HG03064 (cell line): Measurements from ENCODE around the gene PDGFA.

Source experiments
- ATAC-seq: cut with Tn5 transposase; IDR thresholded peaks from one replicate; pipeline ENCODE4 v1.9.1; 2021; ENCODE audit warnings: low read depth; ENCODE audit not compliant: unreplicated experiment

Gene PDGFA

GRCh38 chr7:507623-508300 lies 11.9 kb downstream of the PDGFA start:
- ATAC-seq: no peak

- no peak for ATAC-seq
Measured at GRCh38 chr7:506921-507622, 12.6 kb downstream of the PDGFA start.

GRCh38 chr7:506391-506831 lies 13.2 kb downstream of the PDGFA start:
- no peak for ATAC-seq

- ATAC-seq: no peak
Measured at GRCh38 chr7:505171-505570, 14.5 kb downstream of the PDGFA start.

- no peak for ATAC-seq
Measured at GRCh38 chr7:504221-505111, 15.2 kb downstream of the PDGFA start.

- no peak for ATAC-seq
Measured at GRCh38 chr7:503575-504111, 16.0 kb downstream of the PDGFA start.

GRCh38 chr7:502296-502695 lies 17.4 kb downstream of the PDGFA start:
- ATAC-seq: no peak

- ATAC-seq: no peak
Measured at GRCh38 chr7:501526-501925, 18.1 kb downstream of the PDGFA start.

GRCh38 chr7:500521-501420 lies 18.9 kb downstream of the PDGFA start:
- ATAC-seq: no peak

GRCh38 chr7:499853-500485 lies 19.7 kb downstream of the PDGFA start:
- ATAC-seq: no peak

- no peak for ATAC-seq
Measured at GRCh38 chr7:498678-499641, 20.7 kb downstream of the PDGFA start.

GRCh38 chr7:497946-498655 lies 21.5 kb downstream of the PDGFA start:
- ATAC-seq: no peak

GRCh38 chr7:497346-497745 lies 22.3 kb downstream of the PDGFA start:
- no peak for ATAC-seq

- ATAC-seq: no peak
Measured at GRCh38 chr7:496528-497295, 22.9 kb downstream of the PDGFA start.

- ATAC-seq: no peak
Measured at GRCh38 chr7:495761-496321, 23.8 kb downstream of the PDGFA start.

- no peak for ATAC-seq
Measured at GRCh38 chr7:495326-495725, 24.3 kb downstream of the PDGFA start.

- ATAC-seq: no peak
Measured at GRCh38 chr7:494906-495305, 24.7 kb downstream of the PDGFA start.
